ENCODE data around the gene TAS2R42.

The TAS2R42 gene

GRCh38 chr12:11170810-11171144 is 16.0 kb downstream of the TAS2R42 start:
- Histone ChIP-seq H3K79me2 (ENCODE audit: insufficient read depth, low read depth) (peaks cover 71% of the 10 kb centered on the region), H3K27me3 (ENCODE audit: insufficient read depth, low read depth) (no peaks in the 10 kb centered on the region), H3K27ac (peak overlapping the region; percentile 82), H3K9ac (peak overlapping the region; percentile 60), H3K4me1 (ENCODE audit: low read depth, poor library complexity, severe bottlenecking) (peaks cover 13% of the 10 kb centered on the region), H3K4me3 (IDR thresholded peaks at IDR 0.05; ENCODE audit: insufficient read depth, low read depth, low read length) (no peak overlapping the region), H2AFZ (ENCODE audit: low read depth) (peak overlapping the region; percentile 64; the same call in 1 of the 2 replicates), H3K4me2 (peak overlapping the region; percentile 91), H3K36me3 (ENCODE audit: insufficient read depth) (no peaks in the 10 kb centered on the region; the same call in 1 of the 2 replicates), H4K20me1 (ENCODE audit: insufficient read depth) (peaks cover 3% of the 10 kb centered on the region; the same call in 1 of the 2 replicates)
- TF ChIP-seq CTCF (conservative IDR thresholded peaks at IDR 0.05; ENCODE audit: low read depth, low read length), result no peak

- no peaks in the 10 kb centered on the region for H3K4me1 ChIP-seq (ENCODE audit: low read depth, poor library complexity, severe bottlenecking)
- H3K4me2 ChIP-seq, result no peak overlapping the region
- no peaks in the 10 kb centered on the region; the same call in 1 of the 2 replicates for H3K36me3 ChIP-seq (ENCODE audit: insufficient read depth)
- no peak for TF ChIP-seq CTCF (conservative IDR thresholded peaks at IDR 0.05; ENCODE audit: low read depth, low read length)
- H2AFZ ChIP-seq (ENCODE audit: low read depth), result no peak overlapping the region
- H3K9ac ChIP-seq, result no peak overlapping the region
- H3K79me2 ChIP-seq (ENCODE audit: insufficient read depth, low read depth), result peaks cover 46% of the 10 kb centered on the region
- no peak overlapping the region for H3K4me3 ChIP-seq (IDR thresholded peaks at IDR 0.05; ENCODE audit: insufficient read depth, low read depth, low read length)
- peaks cover 9% of the 10 kb centered on the region; the same call in 1 of the 2 replicates for H4K20me1 ChIP-seq (ENCODE audit: insufficient read depth)
- no peak overlapping the region for H3K27ac ChIP-seq
- H3K27me3 ChIP-seq (ENCODE audit: insufficient read depth, low read depth), result no peaks in the 10 kb centered on the region
These were observed 20.4 kb downstream of the TAS2R42 start for GRCh38 chr12:11166300-11166699.

GRCh38 chr12:11164384-11164783 is 22.4 kb downstream of the TAS2R42 start:
- Histone ChIP-seq H3K4me3 (IDR thresholded peaks at IDR 0.05; ENCODE audit: insufficient read depth, low read depth, low read length) (no peak overlapping the region), H3K4me2 (no peak overlapping the region)

GRCh38 chr12:11162502-11162901 is 24.2 kb downstream of the TAS2R42 start:
- Histone ChIP-seq H3K4me3 (IDR thresholded peaks at IDR 0.05; ENCODE audit: insufficient read depth, low read depth, low read length) (no peak overlapping the region), H3K27me3 (ENCODE audit: insufficient read depth, low read depth) (no peaks in the 10 kb centered on the region), H3K9ac (no peak overlapping the region), H3K4me2 (no peak overlapping the region), H3K79me2 (ENCODE audit: insufficient read depth, low read depth) (peaks cover 27% of the 10 kb centered on the region; the same call in 1 of the 2 replicates), H3K4me1 (ENCODE audit: low read depth, poor library complexity, severe bottlenecking) (no peaks in the 10 kb centered on the region), H3K36me3 (ENCODE audit: insufficient read depth) (no peaks in the 10 kb centered on the region; the same call in 1 of the 2 replicates), H2AFZ (ENCODE audit: low read depth) (no peak overlapping the region), H4K20me1 (ENCODE audit: insufficient read depth) (0 out of 2 replicates have a peak, but pooled peaks cover 6% of the 10 kb centered on the region), H3K27ac (no peak overlapping the region)
- no peak for TF ChIP-seq CTCF (conservative IDR thresholded peaks at IDR 0.05; ENCODE audit: low read depth, low read length)

More at GRCh38 chr12:11164384-11164783, 22.4 kb downstream of the TAS2R42 start:
- Histone ChIP-seq H3K4me1 (ENCODE audit: low read depth, poor library complexity, severe bottlenecking) (no peaks in the 10 kb centered on the region), H3K27me3 (ENCODE audit: insufficient read depth, low read depth) (no peaks in the 10 kb centered on the region), H3K27ac (no peak overlapping the region), H4K20me1 (ENCODE audit: insufficient read depth) (0 out of 2 replicates have a peak, but pooled peaks cover 6% of the 10 kb centered on the region), H3K9ac (no peak overlapping the region), H3K79me2 (ENCODE audit: insufficient read depth, low read depth) (peaks cover 36% of the 10 kb centered on the region), H2AFZ (ENCODE audit: low read depth) (no peak overlapping the region), H3K36me3 (ENCODE audit: insufficient read depth) (no peaks in the 10 kb centered on the region; the same call in 1 of the 2 replicates)
- TF ChIP-seq CTCF (conservative IDR thresholded peaks at IDR 0.05; ENCODE audit: low read depth, low read length), result no peak

Measured in KMS-11 (cell line).